ENCODE measurements around the gene SLC26A3. TPM values are rescaled to one million over a fixed set of nuclear protein-coding genes. Genes with fewer than 3 reads are reported as not detected.

SLC26A3 gene
- total and polyA plus RNA-seq, 2 experiments from 2014 or later, result not detected

DNA sequence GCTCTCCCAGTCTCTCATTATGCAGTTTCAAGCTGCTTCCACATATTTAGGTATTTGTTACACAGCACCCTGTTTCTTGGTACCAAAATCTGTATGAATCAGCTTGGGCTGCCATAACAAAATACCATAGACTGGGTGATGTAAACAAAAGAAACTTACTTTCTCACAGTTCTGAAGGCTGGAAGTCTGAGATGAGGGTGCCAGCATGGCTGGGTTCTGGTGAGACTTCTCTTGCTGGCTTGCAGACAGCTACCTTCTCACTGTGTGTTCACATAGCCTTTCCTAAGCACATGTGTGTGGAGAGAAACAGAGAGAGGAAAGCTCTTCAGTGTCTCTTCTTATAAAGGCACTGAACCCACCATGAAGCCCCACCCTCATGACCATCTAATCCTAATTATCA, 74.7 kb downstream of the SLC26A3 start:
- no peaks in the 10 kb centered on the region; the same call in 2 of the 3 replicates for H3K36me3 Mint-ChIP-seq (ENCODE audit: low read depth)
- no peak for ATAC-seq
- H3K27ac Mint-ChIP-seq, result no peak overlapping the region
- no peak for DNase-seq (ENCODE audit: low spot score)
- H3K27ac ChIP-seq (ENCODE audit: low read depth), result no peak overlapping the region
- no peak overlapping the region for H3K4me3 Mint-ChIP-seq
- TF ChIP-seq CREB1 (CRISPR knock-in tag; IDR thresholded peaks at IDR 0.05; ENCODE audit: low read depth) (no peak), ZNF114 (CRISPR knock-in tag; IDR thresholded peaks at IDR 0.05) (no peak)
- H3F3A ChIP-seq (replicated peaks; ENCODE audit: low read depth), result no peaks in the 10 kb centered on the region
- no peak overlapping the region for H3K4me3 ChIP-seq
- H4K20me1 ChIP-seq (replicated peaks; ENCODE audit: insufficient read depth), result no peaks in the 10 kb centered on the region
- H3K27me3 ChIP-seq (ENCODE audit: insufficient read depth), result no peaks in the 10 kb centered on the region
- no peaks in the 10 kb centered on the region for H3K79me2 ChIP-seq (replicated peaks; ENCODE audit: insufficient read depth)
- no peaks in the 10 kb centered on the region; the same call in 2 of the 3 replicates for H3K4me1 Mint-ChIP-seq
- 0 out of 2 replicates have a peak overlapping the region, but pooled peaks have one; percentile 47 for H2AFZ ChIP-seq
- H3K4me2 ChIP-seq, result no peak overlapping the region
- H3K9me3 Mint-ChIP-seq, result peaks cover 7% of the 10 kb centered on the region
- no peaks in the 10 kb centered on the region for H3K36me3 ChIP-seq (ENCODE audit: insufficient read depth)
- H3K4me1 ChIP-seq (ENCODE audit: insufficient read depth), result no peaks in the 10 kb centered on the region
- no peaks in the 10 kb centered on the region for H3K9me2 ChIP-seq (ENCODE audit: insufficient read depth)
- no peaks in the 10 kb centered on the region for H3K27me3 Mint-ChIP-seq (ENCODE audit: insufficient read depth, low read depth, poor library complexity)

DNA sequence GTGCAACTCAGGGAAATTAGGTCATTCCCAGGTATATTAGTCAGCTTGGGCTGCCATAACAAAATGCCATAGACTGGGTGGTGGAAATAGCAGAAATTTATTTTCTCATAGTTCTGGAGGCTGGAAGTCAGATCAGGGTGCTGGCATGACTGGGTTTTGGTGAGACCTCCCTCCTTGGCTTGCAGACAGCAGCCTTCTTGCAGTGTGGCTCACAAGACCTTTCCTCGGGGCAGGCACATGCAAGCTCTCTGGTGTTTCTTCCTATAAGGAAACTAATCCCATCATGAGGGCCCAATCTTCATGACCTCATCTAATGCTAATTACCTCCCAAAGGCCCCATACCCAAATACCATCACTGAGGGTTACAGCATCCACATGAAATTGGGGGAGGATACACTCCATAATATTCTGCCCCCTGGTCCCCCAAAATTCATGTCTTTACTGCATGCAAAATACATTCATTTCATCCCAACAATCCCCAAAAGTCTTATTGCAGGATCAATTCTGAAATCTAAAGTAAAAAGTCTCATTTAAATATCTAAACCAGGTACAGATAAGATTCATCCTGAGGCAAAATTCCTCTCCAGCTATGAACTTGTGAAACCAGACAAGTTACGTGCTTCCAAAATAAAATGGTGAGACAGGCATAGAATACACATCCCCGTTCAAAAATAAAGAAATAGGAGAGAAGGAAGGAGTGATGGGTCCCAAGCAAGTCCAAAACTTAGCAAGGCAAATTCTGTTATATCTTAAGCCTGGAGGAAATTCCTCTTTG, 76.5 kb downstream of the SLC26A3 start:
- no peaks in the 10 kb centered on the region for H3K27me3 ChIP-seq (ENCODE audit: insufficient read depth)
- no peak overlapping the region for H3K4me2 ChIP-seq
- H4K20me1 ChIP-seq (replicated peaks; ENCODE audit: insufficient read depth), result no peaks in the 10 kb centered on the region
- DNase-seq (ENCODE audit: low spot score), result no peak
- no peak overlapping the region for H3K4me3 ChIP-seq
- H3K27ac Mint-ChIP-seq, result no peak overlapping the region
- H3K36me3 ChIP-seq (ENCODE audit: insufficient read depth), result no peaks in the 10 kb centered on the region
- H3K36me3 Mint-ChIP-seq (ENCODE audit: low read depth), result no peaks in the 10 kb centered on the region; the same call in 2 of the 3 replicates
- no peaks in the 10 kb centered on the region for H3K79me2 ChIP-seq (replicated peaks; ENCODE audit: insufficient read depth)
- H3K4me1 ChIP-seq (ENCODE audit: insufficient read depth), result no peaks in the 10 kb centered on the region
- H3K4me3 Mint-ChIP-seq, result no peak overlapping the region
- no peaks in the 10 kb centered on the region for H3K9me2 ChIP-seq (ENCODE audit: insufficient read depth)
- no peaks in the 10 kb centered on the region for H3F3A ChIP-seq (replicated peaks; ENCODE audit: low read depth)
- H3K27me3 Mint-ChIP-seq (ENCODE audit: insufficient read depth, low read depth, poor library complexity), result no peaks in the 10 kb centered on the region
- H3K27ac ChIP-seq (ENCODE audit: low read depth), result no peak overlapping the region
- peak overlapping the region; percentile 47; the same call in 1 of the 2 replicates for H2AFZ ChIP-seq
- H3K9me3 Mint-ChIP-seq, result no peaks in the 10 kb centered on the region
- ATAC-seq, result no peak
- H3K4me1 Mint-ChIP-seq, result peaks cover 6% of the 10 kb centered on the region; the same call in 2 of the 3 replicates
- no peak for TF ChIP-seq ZNF114 (CRISPR knock-in tag; IDR thresholded peaks at IDR 0.05)
- no peak for TF ChIP-seq POLR2AphosphoS5 (IDR thresholded peaks at IDR 0.05; ENCODE audit: low read depth)
- TF ChIP-seq JUNB (IDR thresholded peaks at IDR 0.05; ENCODE audit: unreplicated experiment), result no peak
- TF ChIP-seq EZH2 (IDR thresholded peaks at IDR 0.05; ENCODE audit: low read depth, unreplicated experiment), result no peak
- no peak for TF ChIP-seq EZH2phosphoT487 (IDR thresholded peaks at IDR 0.05; ENCODE audit: unreplicated experiment)
- no peak for TF ChIP-seq STAT1 (IDR thresholded peaks at IDR 0.05; ENCODE audit: unreplicated experiment)
- no peak for TF ChIP-seq CREB1 (CRISPR knock-in tag; IDR thresholded peaks at IDR 0.05; ENCODE audit: low read depth)
- TF ChIP-seq, protein P1, sequence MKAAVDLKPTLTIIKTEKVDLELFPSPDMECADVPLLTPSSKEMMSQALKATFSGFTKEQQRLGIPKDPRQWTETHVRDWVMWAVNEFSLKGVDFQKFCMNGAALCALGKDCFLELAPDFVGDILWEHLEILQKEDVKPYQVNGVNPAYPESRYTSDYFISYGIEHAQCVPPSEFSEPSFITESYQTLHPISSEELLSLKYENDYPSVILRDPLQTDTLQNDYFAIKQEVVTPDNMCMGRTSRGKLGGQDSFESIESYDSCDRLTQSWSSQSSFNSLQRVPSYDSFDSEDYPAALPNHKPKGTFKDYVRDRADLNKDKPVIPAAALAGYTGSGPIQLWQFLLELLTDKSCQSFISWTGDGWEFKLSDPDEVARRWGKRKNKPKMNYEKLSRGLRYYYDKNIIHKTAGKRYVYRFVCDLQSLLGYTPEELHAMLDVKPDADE (IDR thresholded peaks at IDR 0.05), result no peak
- no peak for TF ChIP-seq ZNF331 (CRISPR knock-in tag; IDR thresholded peaks at IDR 0.05; ENCODE audit: low read depth)
- TF ChIP-seq NANOG (IDR thresholded peaks at IDR 0.05; ENCODE audit: borderline replicate concordance), result no peak
- TF ChIP-seq, protein P2, sequence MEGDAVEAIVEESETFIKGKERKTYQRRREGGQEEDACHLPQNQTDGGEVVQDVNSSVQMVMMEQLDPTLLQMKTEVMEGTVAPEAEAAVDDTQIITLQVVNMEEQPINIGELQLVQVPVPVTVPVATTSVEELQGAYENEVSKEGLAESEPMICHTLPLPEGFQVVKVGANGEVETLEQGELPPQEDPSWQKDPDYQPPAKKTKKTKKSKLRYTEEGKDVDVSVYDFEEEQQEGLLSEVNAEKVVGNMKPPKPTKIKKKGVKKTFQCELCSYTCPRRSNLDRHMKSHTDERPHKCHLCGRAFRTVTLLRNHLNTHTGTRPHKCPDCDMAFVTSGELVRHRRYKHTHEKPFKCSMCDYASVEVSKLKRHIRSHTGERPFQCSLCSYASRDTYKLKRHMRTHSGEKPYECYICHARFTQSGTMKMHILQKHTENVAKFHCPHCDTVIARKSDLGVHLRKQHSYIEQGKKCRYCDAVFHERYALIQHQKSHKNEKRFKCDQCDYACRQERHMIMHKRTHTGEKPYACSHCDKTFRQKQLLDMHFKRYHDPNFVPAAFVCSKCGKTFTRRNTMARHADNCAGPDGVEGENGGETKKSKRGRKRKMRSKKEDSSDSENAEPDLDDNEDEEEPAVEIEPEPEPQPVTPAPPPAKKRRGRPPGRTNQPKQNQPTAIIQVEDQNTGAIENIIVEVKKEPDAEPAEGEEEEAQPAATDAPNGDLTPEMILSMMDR (conservative IDR thresholded peaks at IDR 0.05; ENCODE audit: low read depth in 2 of 2), result no peak
- TF ChIP-seq, protein P3, sequence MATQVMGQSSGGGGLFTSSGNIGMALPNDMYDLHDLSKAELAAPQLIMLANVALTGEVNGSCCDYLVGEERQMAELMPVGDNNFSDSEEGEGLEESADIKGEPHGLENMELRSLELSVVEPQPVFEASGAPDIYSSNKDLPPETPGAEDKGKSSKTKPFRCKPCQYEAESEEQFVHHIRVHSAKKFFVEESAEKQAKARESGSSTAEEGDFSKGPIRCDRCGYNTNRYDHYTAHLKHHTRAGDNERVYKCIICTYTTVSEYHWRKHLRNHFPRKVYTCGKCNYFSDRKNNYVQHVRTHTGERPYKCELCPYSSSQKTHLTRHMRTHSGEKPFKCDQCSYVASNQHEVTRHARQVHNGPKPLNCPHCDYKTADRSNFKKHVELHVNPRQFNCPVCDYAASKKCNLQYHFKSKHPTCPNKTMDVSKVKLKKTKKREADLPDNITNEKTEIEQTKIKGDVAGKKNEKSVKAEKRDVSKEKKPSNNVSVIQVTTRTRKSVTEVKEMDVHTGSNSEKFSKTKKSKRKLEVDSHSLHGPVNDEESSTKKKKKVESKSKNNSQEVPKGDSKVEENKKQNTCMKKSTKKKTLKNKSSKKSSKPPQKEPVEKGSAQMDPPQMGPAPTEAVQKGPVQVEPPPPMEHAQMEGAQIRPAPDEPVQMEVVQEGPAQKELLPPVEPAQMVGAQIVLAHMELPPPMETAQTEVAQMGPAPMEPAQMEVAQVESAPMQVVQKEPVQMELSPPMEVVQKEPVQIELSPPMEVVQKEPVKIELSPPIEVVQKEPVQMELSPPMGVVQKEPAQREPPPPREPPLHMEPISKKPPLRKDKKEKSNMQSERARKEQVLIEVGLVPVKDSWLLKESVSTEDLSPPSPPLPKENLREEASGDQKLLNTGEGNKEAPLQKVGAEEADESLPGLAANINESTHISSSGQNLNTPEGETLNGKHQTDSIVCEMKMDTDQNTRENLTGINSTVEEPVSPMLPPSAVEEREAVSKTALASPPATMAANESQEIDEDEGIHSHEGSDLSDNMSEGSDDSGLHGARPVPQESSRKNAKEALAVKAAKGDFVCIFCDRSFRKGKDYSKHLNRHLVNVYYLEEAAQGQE (IDR thresholded peaks at IDR 0.05; ENCODE audit: unreplicated experiment), result no peak
